SKM-1 (cell line): Measurements from ENCODE around the gene EPC1.
"Not testable (repeated sequence)": the region's sequence is repeated elsewhere in the genome, so short reads cannot be mapped to it uniquely, and the experiment has no call there.

Experiments used
- DNase-seq: peaks from one replicate; lab custom pipeline; 2025; ENCODE audit not compliant: unreplicated experiment; lab: John Stamatoyannopoulos, UW

EPC1 gene

DNA sequence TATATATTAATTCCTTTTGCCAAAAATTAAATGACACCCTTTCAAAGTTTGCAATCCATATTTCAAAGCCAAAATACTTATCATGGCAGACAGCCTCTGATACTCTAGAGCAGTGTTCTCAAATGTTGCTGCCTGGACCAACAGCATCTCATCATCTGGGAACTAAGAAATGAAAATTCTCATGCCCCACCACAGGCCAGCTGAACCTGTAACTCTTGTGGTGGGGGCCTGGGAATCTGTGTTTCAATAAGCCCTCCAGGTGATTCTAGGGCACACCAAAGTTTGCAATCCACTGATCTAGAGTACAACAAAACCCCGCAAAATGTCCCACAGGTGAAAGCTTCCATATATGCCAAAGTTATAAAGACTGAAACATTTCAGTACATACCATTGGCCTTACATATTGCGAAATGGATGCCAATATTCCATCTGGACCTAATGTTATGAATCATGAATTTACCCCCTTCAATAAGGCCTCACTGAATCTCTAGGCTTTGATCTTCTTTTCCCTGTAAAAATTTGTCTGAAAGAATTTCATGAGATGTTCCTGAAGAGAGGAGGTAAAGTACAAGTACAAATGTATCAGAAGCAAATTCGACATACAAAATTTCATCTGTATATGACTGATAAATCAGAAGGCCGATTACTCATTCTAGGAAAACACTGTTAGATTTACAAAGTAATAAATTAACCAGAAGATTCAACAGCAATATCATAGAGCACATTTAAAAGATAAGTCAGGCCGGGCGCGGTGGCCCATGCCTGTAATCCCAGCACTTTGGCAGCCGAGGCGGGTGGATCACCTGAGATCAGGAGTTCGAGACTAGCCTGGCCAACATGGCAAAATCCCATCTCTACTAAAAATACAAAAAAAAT is 25.3 kb upstream of the EPC1 start:
- DNase-seq: no peak

DNA sequence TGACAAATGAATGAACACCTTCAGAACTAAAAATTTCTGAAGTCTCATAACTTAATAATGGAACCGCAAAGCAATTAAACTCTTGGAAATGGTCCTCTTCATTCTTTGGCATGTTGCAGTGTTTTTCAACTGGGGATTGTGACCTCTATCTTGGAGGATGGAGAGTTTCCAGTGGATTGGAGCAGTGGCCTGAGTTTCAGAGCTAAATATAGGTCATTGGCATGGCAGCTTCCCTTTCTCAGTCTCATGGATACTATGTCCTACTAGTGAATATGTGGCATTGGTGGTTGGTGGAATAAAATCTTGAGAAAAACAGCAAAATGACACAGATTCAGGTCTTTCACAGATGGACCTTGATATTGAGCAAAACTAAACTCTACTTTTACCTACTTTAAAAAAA is 24.1 kb upstream of the EPC1 start:
- DNase-seq: no peak

DNA sequence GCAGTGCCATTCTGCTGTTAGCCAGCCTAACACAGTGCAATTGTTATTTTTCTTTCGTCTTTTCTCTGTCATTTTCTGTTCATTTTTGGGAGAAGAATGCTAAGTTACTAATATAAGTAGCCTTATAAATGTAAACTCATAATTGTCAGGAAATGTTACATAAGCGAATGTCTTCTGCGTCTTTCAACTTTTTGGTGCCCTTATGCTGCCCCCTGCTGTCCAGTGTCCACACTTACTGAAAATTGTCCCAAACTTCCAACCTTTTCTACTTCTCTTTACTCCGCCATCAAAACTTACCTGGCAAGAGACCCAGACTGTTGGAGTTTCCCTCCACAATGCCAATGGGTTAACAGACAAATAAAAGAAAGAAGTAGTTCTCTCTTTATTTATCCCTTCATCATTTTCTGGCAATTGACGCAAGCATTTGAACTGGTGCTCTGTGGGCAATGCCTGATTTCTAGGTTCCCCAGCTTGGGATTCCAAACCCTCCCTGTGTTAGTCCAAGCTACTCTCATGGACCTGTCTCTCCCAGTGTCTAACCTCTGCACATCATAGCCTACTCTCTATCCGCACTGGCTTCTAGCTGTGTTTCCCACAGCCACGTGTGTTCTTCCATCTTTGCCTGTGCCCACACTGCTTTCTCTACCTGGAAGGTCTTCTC is 21.0 kb upstream of the EPC1 start:
- no peak for DNase-seq

DNA sequence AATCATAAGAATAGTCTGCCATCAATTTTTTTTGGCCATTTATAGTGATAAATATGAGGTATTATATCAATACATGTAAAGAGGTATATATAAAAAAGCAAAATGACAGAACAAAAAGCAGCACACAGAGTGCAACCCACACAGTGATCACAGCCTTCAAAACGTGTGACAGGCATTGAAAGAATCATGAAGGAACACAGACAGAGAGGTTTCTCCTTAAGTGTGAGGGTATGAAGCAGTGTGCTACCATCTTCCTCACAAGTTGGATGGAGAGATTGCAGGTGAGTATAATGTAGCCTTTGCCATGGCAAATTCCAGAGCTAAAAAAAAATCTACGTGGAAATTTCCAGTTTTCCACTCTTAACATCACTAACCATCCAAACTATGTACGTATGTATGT is 19.6 kb upstream of the EPC1 start:
- DNase-seq: no peak

DNA sequence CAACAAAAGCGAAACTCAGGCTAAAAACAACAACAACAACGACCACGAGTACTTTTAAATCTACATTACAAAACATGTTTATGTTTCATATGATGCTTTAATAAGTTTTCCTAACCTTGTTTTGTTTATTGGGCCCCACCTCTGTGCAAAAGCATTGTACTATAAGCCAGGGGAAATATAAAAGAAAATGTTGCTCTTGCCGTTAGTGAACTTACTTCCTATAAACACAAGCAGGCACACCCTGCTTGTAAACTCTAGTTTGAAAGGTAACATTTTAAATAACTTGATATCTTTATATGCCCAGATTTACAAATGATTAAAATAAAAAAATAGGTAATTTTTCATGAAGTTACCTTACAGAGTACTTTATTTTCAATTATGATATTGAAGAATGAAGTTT is 19.2 kb upstream of the EPC1 start:
- DNase-seq: no peak

DNA sequence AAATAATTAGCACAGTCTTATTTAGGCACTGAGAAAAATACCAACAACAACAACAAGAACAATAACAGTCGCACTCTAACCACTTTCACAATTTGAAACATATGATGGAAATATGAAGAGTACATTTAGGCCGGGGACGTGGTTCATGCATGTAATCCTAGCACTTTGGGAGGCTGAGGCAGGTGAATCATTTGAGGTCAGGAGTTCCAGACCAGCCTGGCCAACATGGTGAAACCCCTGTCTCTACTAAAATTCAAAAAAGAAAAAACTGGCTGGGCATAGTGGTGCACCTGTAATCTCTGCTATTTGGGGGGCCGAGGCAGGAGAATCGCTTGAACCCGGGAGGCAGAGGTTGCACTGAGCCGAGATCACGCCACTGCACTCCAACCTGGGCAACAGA is 18.4 kb upstream of the EPC1 start:
- DNase-seq: not testable (repeated sequence)

DNA sequence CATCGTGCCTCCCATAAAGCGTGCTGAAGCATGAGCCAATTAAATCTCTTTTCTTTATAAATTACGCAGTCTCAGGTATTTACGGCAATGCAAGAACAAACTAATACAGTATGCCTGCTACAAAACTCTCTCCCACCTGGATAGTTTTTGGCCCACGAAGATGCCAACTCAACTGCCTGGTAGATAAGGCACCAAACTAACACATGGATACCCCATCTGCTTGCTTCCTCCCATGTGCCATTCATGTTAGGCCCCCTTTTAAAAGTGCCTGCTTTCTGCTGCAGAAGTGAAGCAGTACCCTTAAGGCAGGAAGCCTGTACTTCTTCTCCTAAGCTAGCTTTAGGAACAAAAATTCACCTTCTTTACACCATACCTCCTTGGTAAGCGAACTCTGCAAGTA is 15.6 kb upstream of the EPC1 start:
- no peak for DNase-seq

DNA sequence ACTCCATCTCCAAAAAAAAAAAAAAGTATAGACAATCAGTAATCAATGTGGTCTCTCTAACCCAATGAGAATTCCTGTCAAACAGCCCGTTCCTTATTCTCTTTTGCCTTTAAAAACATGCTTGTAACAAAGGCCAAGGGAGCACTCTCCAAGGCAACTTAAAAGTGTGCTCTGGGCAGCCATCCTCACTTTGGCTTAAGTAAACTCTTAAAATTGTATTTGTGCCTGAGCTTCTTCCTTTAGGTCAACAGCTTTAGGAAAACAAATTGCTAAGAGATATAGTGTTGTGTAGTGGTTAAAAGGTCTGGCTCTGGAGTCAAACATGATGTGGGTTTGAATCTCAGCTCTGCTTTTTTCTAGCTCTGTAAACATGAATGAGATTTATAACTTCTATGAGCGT is 13.9 kb upstream of the EPC1 start:
- no peak for DNase-seq

DNA sequence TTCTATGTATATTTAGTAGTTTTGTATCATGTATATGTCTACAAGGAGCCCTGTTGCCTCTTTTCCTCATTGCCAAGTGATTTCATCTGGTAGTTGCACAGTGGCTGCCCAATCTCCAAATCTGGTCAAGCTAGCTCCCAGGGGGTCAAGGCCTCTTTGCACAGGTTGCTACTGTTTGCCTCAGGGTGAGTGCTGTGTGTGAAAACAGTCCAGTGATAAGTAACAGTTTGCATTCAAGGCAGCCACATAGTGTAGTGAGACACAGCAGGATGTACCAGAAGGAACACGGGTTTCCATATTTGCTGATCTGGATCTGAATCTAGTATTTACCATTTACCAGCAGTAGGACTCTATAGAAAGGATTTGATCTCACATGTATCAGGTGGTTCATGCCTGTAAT is 13.3 kb upstream of the EPC1 start:
- DNase-seq: no peak

DNA sequence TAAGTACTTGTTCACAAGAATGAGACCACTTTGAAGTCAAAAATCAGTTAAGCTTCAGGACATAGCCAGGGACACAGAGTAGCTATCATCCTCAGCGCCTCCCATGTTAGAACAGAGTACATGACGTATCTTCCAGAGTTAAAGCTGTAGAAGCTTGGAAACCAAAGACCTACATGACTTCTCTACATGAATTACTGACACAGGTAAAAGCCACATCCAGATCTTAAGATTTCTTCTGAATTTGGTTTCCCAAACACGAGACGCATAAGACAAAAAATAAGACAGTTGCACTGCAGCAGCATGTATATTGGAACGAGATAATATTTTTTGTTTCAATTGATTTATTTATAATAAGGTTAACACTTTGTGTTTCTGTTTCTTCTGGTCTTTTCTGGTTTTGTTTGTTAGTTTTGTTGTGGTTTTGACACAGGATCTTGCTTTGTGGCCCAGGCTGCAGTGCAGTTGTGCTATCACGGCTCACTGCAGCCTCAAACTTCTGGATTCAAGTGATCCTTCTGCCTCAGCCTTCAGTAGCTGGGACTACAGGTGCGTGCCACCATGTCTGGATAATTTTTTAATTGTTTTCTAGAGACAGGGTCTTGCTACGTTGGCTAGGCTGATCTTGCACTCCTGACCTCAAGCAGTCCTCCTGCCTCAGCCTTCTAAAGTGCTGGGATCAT is 10.2 kb upstream of the EPC1 start:
- DNase-seq: no peak

DNA sequence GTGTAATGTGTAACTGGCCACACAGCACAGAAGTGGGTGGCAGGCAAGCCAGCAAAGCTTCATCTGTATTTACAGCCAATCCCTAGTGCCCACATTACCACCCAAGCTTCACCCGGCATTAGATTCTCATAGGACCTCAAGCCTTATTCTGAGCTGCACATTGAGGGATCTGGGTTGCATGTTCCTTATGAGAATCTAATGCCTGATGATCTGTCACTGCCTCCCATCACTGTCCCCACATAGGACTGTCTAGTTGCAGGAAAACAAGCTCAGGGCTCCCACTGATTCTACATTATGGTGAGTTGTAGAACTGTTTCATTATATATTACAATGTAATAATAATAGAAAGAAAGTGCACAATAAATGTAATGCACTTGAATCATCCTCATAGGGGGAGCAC is 7.7 kb upstream of the EPC1 start:
- DNase-seq: not testable (repeated sequence)

DNA sequence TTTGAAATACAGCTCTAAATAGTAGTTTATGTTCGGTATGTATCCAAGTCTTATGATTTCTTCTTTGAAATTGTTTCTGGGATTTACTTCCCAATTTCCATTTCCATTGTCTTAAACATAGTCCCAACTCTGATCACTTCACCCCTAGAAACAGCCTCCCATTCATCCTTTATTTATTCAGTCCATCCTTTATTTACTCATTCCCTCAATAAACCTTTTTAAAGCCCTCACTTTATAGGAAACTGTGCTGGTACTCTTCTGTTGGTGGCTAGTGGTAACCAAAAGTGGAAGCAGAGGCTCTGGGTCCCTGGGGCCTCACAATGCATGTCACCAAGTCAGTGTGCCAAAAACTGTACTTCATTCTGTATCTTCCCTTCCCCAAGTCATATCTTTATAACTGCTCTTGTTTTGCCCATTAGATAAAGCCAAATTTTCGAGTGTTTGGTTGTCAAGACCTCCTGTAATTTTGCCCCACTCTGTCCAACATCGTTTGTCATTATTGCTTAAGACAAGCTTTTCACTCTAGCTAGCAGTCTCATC is 3.9 kb upstream of the EPC1 start:
- no peak for DNase-seq

DNA sequence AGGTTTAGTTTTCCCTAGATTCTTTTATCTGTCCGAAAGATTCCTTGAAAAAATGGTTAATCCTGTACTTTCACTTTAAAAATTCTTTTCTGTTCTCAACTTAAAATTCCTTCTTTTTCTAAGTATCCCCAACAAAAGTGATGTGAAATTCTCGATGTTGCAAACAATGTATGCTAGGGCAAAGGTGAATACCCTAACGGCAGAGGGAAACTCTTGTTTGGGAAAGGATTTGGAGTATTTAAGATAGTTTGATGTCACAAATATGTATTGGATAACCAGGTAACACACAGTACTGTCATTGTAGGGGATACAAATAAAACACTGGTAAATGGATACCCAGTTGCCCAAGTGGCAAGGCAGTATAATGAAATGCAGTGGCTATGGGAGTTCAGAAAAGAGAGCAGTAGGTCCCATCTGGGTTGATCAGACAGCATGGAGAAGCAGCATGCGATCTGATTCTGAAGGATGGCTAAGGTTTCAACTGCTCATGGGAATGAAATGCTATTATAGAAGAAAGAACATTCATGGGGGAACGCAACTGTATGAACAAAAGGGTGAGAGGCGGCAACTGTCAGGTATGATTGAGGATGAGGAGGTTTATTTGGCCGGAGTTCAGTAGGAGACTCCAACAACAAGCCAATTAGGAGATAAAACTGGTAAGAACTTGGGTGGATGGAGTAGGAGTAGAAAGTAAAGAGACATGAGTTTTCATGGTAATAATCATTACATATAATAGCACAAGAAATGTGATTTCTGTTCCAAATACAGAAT is 3.2 kb upstream of the EPC1 start:
- no peak for DNase-seq

DNA sequence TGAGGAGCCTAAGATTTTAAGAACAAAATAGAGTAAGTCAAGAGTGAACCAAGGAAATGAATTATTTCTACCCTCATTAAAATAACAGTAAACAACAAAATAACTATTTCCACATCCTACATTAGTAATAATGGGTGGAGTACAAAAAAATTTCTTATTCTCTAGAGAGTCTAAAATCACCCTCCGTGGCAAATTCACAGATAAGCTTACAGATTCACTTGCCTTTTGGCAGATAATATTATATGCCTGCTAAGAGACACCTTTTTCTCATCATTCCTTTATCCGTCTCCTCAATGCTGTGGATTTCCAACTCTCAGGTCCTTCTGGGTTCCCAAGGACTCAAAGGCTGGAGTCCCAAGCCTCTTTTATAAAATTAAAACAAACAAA is 2.2 kb upstream of the EPC1 start:
- DNase-seq: no peak

DNA sequence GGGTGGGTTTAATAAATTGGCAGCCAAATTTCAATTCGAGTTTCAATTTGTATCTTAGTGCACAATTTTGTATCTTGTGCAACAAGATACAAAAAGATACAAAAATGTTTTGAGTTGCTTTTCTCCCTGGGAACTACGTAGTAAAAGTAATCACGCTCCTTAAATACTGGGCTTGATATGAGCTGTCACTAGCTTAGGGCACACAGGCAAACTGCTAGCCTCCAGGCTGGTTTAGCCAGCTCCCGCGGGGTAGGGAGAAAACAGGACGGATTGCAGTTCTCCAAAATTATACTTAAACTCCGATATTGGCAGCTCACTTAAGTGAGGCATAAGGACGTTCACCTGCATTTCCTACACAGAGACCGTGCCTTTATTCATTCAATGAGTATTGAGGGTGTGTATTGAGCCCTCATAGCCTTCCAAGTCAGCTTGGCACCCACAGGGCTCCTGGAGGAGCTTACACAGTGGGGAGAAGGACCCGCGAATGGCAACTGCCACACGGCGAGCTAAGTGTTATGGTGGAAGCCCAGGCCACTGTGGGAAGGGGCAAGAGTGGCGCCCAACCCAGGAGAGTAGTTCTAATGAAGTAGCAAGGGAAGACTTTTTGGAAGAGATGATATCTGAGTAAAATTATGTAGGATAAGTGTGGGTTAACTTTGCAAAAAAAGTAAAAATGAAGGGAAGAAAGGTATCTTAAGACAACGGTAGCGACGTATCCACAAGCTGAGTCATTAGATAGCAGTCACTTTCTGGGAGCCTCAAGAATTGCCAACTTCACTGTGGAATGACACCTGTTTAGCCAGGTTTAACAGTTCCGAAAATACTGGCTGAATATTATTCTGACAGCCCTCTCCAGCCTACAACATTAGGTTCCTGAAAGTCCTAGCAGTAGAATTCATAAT is 1.6 kb upstream of the EPC1 start:
- no peak for DNase-seq

DNA sequence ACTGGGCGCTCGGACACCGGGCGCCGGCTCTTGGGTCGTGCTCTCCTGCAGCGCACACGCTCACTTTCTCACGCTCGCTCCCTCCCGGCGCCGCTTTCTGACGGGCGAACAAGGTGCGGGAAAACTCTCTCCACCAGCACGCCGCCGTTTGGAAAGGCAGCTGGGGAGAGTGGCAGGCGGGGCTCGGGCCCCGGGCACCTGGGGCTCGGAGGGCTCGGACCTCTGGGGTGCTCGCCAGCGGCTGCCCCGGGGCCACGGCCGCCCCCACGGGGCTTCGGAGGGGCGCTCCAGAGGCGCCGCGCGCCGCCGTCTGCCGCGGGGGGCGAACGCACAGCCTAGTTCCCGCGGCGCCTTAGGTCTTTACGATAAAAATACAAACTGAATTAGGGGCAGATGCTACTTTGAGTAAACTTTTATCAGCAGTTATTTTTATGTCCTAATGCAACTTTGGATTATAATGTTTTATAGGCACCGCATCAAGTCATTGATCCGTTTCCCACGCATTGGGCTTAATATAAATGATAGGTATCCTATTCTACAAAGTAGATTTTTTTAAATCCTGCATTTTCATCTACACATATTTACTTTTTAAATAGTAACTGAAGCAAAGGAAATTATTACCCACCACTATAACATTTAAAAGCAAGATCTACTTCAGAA is 535 bp upstream of the EPC1 start:
- no peak for DNase-seq

DNA sequence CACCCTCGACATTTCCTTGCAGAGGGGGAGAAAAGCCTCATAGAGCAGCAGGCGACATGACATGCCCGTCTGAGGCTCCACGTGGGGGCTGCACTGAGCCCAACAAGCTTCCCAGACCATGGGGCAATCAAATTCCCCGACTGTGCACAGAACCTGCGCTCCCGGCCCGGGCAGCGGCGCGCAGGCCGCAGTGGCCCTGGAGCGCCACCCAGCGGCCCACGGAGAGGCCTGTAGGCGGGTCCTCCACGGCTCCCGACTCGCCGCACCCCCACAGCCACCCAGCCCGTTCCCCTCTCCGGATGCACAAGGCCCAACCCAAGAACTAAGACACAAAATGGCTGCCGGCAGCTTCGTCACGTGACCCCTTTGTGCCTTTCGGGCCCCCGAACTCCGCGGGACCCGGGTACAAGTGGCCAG is 816 bp downstream of the EPC1 start:
- DNase-seq: peak; percentile 47

DNA sequence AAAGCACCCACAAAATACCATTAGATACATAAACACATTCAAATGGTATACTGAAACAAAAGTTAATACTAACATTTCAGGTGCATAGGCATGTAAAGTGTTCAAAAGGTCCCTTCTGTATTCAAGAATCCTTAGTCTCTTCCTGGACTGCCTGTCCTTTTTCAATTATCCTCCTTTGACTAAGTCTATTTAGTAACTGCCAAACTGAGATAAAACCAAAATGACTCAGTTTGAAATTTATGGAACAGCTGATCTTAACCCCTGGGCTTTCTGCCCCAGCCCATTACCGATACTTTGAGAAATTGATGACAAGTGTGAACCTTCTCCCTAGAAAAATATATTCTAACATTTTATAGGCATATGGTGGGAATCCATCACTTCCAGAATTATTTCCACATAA is 5.4 kb downstream of the EPC1 start:
- no peak for DNase-seq

DNA sequence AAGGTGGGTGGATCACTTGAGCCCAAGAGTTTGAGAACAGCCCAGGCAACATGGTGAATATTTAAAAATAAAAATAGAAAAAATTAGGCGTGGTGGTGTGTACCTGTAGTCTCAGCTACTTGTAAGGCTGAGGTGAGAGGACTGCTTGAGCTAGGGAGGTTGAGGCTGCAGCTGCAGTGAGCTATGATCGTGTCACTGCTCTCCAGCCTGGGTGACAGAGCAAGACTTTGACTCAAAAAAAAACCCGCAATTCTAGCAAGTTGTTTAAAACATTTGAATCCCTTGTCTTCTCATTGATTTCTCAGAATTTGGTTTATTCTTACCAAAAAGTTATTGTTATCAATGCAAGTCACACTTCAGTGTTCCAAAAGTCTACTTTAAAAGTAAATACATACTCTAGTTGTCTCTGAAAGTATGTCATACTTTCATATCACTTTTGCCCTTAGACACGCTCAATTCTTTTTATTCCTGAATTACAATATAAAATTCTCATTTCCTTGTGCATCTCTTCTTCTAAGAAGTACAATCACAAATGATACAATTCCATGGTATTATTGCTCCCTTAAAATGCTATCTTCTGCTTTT is 6.3 kb downstream of the EPC1 start:
- DNase-seq: no peak
